H9 (cell line): Measurements from ENCODE around the gene TP53INP2. TPM values are rescaled to one million over a fixed set of nuclear protein-coding genes. Genes with fewer than 3 reads are reported as not detected.

Experiments used
- DNase-seq: peaks from one replicate; pipeline ENCODE4 v3.0.0-alpha.2; 2017
- H2AFZ ChIP-seq: one replicate; pipeline ENCODE4 v1.6.1; 2013; ENCODE audit warnings: mild to moderate bottlenecking, low read length, control low read depth, moderate library complexity
- H2AK5ac ChIP-seq: 2 replicates; pipeline ENCODE4 v1.6.1; 2013; ENCODE audit warnings: low read length, control low read depth, mixed read lengths; ENCODE audit not compliant: insufficient read length
- H2BK120ac ChIP-seq: one replicate; pipeline ENCODE4 v1.6.1; 2013; ENCODE audit warnings: low read depth, mild to moderate bottlenecking, low read length, control low read depth, inconsistent platforms; ENCODE audit not compliant: poor library complexity, severe bottlenecking
- H2BK12ac ChIP-seq: 2 replicates; pipeline ENCODE4 v1.6.1; 2013; ENCODE audit warnings: low read length, control low read depth, mixed read lengths, low read depth; ENCODE audit not compliant: insufficient read length
- H2BK15ac ChIP-seq: 2 replicates; pipeline ENCODE4 v1.6.1; 2013; ENCODE audit warnings: low read depth, low read length, control low read depth
- H2BK20ac ChIP-seq: one replicate; pipeline ENCODE4 v1.6.1; 2013; ENCODE audit warnings: low read depth, mild to moderate bottlenecking, low read length, control low read depth, inconsistent platforms; ENCODE audit not compliant: poor library complexity, severe bottlenecking
- H2BK5ac ChIP-seq: 2 replicates; pipeline ENCODE4 v1.6.1; 2013; ENCODE audit warnings: low read length, control low read depth, mixed read lengths; ENCODE audit not compliant: insufficient read length
- H3K14ac ChIP-seq: 2 replicates; pipeline ENCODE4 v1.6.1; 2013; ENCODE audit warnings: low read length, control low read depth; ENCODE audit not compliant: insufficient read depth
- H3K18ac ChIP-seq: 2 replicates; pipeline ENCODE4 v1.6.1; 2013; ENCODE audit warnings: low read depth, mild to moderate bottlenecking, mixed read lengths, low read length, control low read depth; ENCODE audit not compliant: insufficient read length
- H3K23ac ChIP-seq: 2 replicates; pipeline ENCODE4 v1.6.1; 2013; ENCODE audit warnings: low read length, control low read depth, mixed read lengths, low read depth; ENCODE audit not compliant: insufficient read length
- H3K23me2 ChIP-seq: 2 replicates; pipeline ENCODE4 v1.6.1; 2013; ENCODE audit warnings: low read depth, mild to moderate bottlenecking, mixed read lengths, low read length, control low read depth; ENCODE audit not compliant: insufficient read length, poor library complexity, severe bottlenecking
- H3K27ac ChIP-seq: 2 replicates; pipeline ENCODE4 v1.5.1; 2013; ENCODE audit warnings: low read length, control low read depth, mixed read lengths, low read depth; ENCODE audit not compliant: insufficient read length
- H3K27me3 ChIP-seq: 2 replicates; pipeline ENCODE4 v1.6.1; 2013; ENCODE audit warnings: low read length, control low read depth, inconsistent platforms; ENCODE audit not compliant: insufficient read depth
- H3K4ac ChIP-seq: 2 replicates; pipeline ENCODE4 v1.6.1; 2013; ENCODE audit warnings: low read depth, mild to moderate bottlenecking, control low read depth, inconsistent platforms, low read length, moderate library complexity
- H3K4me1 ChIP-seq: 2 replicates; pipeline ENCODE4 v1.6.1; 2013; ENCODE audit warnings: low read length, control low read depth, inconsistent platforms; ENCODE audit not compliant: insufficient read depth
- H3K4me2 ChIP-seq: 2 replicates; pipeline ENCODE4 v1.6.1; 2013; ENCODE audit warnings: low read length, control low read depth, mixed read lengths; ENCODE audit not compliant: insufficient read length, insufficient read depth
- H3K56ac ChIP-seq: 2 replicates; pipeline ENCODE4 v1.6.1; 2013; ENCODE audit warnings: low read depth, mild to moderate bottlenecking, mixed read lengths, low read length, control low read depth; ENCODE audit not compliant: insufficient read length
- H3K79me1 ChIP-seq: 2 replicates; pipeline ENCODE4 v1.6.1; 2013; ENCODE audit warnings: low read depth, mild to moderate bottlenecking, moderate library complexity, low read length, control low read depth, inconsistent platforms; ENCODE audit not compliant: insufficient read depth, poor library complexity, severe bottlenecking
- H3K79me2 ChIP-seq: 2 replicates; pipeline ENCODE4 v1.6.1; 2013; ENCODE audit warnings: low read length, control low read depth, inconsistent platforms; ENCODE audit not compliant: insufficient read depth
- H3K9ac ChIP-seq: 2 replicates; pipeline ENCODE4 v1.6.1; 2013; ENCODE audit warnings: low read length, control low read depth, mixed read lengths; ENCODE audit not compliant: insufficient read length; ENCODE audit errors: extremely low read depth
- H3K9me3 ChIP-seq: one replicate; pipeline ENCODE4 v1.6.1; 2013; ENCODE audit warnings: low read depth, low read length, inconsistent platforms; ENCODE audit not compliant: control insufficient read depth
- H3T11ph ChIP-seq: one replicate; pipeline ENCODE4 v1.6.1; 2013; ENCODE audit warnings: mild to moderate bottlenecking, low read length, control low read depth, inconsistent platforms
- H4K20me1 ChIP-seq: one replicate; pipeline ENCODE4 v1.6.1; 2013; ENCODE audit not compliant: control insufficient read depth, insufficient read length, insufficient read depth
- H4K5ac ChIP-seq: 2 replicates; pipeline ENCODE4 v1.6.1; 2013; ENCODE audit warnings: low read depth, mild to moderate bottlenecking, mixed read lengths, low read length, control low read depth; ENCODE audit not compliant: insufficient read length
- H4K8ac ChIP-seq: replicated peaks from 2 replicates; pipeline ENCODE4 v1.6.1; 2013; ENCODE audit warnings: low read length, control low read depth, mixed read lengths, low read depth; ENCODE audit not compliant: insufficient read length
- H4K91ac ChIP-seq: 2 replicates; pipeline ENCODE4 v1.6.1; 2013; ENCODE audit warnings: low read depth, mild to moderate bottlenecking, moderate library complexity, mixed read lengths, low read length, control low read depth; ENCODE audit not compliant: insufficient read length
- H3K27ac Mint-ChIP-seq, 3 experiments: 2 replicates in 2 of 3; 3 replicates in 1 of 3; pipeline ENCODE4 v1.8.0; 2020 to 2021; ENCODE audit warnings: mixed read lengths in 3 of 3, mild to moderate bottlenecking in 1 of 3, moderate library complexity in 1 of 3
- H3K27me3 Mint-ChIP-seq: 2 replicates; pipeline ENCODE4 v1.8.0; 2021; ENCODE audit warnings: low read depth, mild to moderate bottlenecking, moderate library complexity, mixed read lengths
- H3K36me3 Mint-ChIP-seq, 3 experiments: 2 replicates in 2 of 3; 3 replicates in 1 of 3; pipeline ENCODE4 v1.8.0; 2020 to 2021; ENCODE audit warnings: low read depth in 3 of 3, mixed read lengths in 3 of 3; ENCODE audit not compliant: insufficient read depth in 1 of 3
- H3K4me1 Mint-ChIP-seq, 2 experiments: 2 replicates each; pipeline ENCODE4 v1.8.0; 2020; ENCODE audit warnings: mixed read lengths in 2 of 2
- H3K4me3 Mint-ChIP-seq, 2 experiments: 2 replicates in 1 of 2; 3 replicates in 1 of 2; pipeline ENCODE4 v1.8.0; 2020 to 2021; ENCODE audit warnings: mild to moderate bottlenecking in 2 of 2, mixed read lengths in 2 of 2, moderate library complexity in 1 of 2
- H3K9me3 Mint-ChIP-seq, 2 experiments: 2 replicates in 1 of 2; 3 replicates in 1 of 2; pipeline ENCODE4 v1.8.0; 2020; ENCODE audit warnings: mild to moderate bottlenecking in 2 of 2, mixed read lengths in 2 of 2, moderate library complexity in 1 of 2
- CTCF ChIP-seq: fragments of 200-600 bp; sonication (generic); conservative IDR thresholded peaks from 3 replicates; pipeline ENCODE4 v1.8.0; 2021; ENCODE audit warnings: antibody characterized with exemption, mild to moderate bottlenecking
- WGBS: extraction: QIAGEN DNeasy Blood & Tissue Kit; methylation state at CpG from one replicate; pipeline ENCODE4 v1.1.7; 2013; ENCODE audit warnings: missing lambda C conversion rate, low lambda C conversion rate, mixed read lengths; ENCODE audit not compliant: insufficient read length; ENCODE audit errors: extremely low coverage; 5-methylcytosine and 5-hydroxymethylcytosine counted together
- total RNA-seq: library from RNA; stranded (reverse); gene quantifications from 2 replicates; pipeline ENCODE4 v1.2.1, GENCODE V29; 2021

The TP53INP2 gene
- total RNA-seq, 1 experiment from 2014 or later = 8.0 TPM

GRCh38 chr20:34743039-34743438, 38.9 kb downstream of the TP53INP2 start:
- Histone ChIP-seq H4K20me1 (no peaks in the 10 kb centered on the region), H3K14ac (no peak overlapping the region; the same call in 1 of the 2 replicates), H3K4me1 (no peaks in the 10 kb centered on the region), H2BK20ac (no peak overlapping the region), H3K4ac (no peak overlapping the region), H2AFZ (no peak overlapping the region), H3K23ac (no peak overlapping the region), H3K56ac (no peak overlapping the region), H3K4me2 (no peak overlapping the region), H3K27ac (no peak overlapping the region), H3T11ph (no peak overlapping the region), H3K27me3 (no peaks in the 10 kb centered on the region), H4K5ac (no peak overlapping the region), H4K8ac (no peak overlapping the region), H2AK5ac (no peak overlapping the region), H3K9me3 (no peaks in the 10 kb centered on the region), H2BK12ac (no peak overlapping the region), H4K91ac (no peak overlapping the region), H3K9ac (no peak overlapping the region), H2BK120ac (no peak overlapping the region), H3K79me2 (no peaks in the 10 kb centered on the region), H3K18ac (no peak overlapping the region), H3K23me2 (no peaks in the 10 kb centered on the region), H3K79me1 (no peaks in the 10 kb centered on the region), H2BK5ac (no peak overlapping the region), H2BK15ac (no peak overlapping the region)
- DNase-seq = no peak
- no CpG with 5 or more reads among the region's 1 CpG for WGBS
- H3K27me3 Mint-ChIP-seq = no peaks in the 10 kb centered on the region
- no peak overlapping the region for H3K4me3 Mint-ChIP-seq
- H3K27ac Mint-ChIP-seq = 0 out of 7 replicates have a peak overlapping the region, but pooled peaks of 1 of the 3 experiments have one; percentile 21
- peaks cover 0 to 32% (median 9%) of the 10 kb centered on the region in 3 experiments; a peak in 5 of 7 replicates for H3K36me3 Mint-ChIP-seq
- no peaks in the 10 kb centered on the region for H3K9me3 Mint-ChIP-seq
- no peaks in the 10 kb centered on the region for H3K4me1 Mint-ChIP-seq
- no peak for TF ChIP-seq CTCF
